Measurements from ENCODE around the gene BRD4. TPM values are rescaled to one million over a fixed set of nuclear protein-coding genes. Genes with fewer than 3 reads are reported as not detected.

The BRD4 gene
- polyA plus RNA-seq, 1 donor from 2014 or later: 3.6 TPM

GRCh38 chr19:15324791-15325519 lies 7.4 kb downstream of the BRD4 start:
- Histone ChIP-seq H3F3A (ENCODE audit: insufficient read depth, low read length, poor library complexity, severe bottlenecking) (no peaks in the 10 kb centered on the region), H2AFZ (ENCODE audit: low read depth, low read length) (no peak overlapping the region), H3K4me2 (ENCODE audit: low read length) (no peak overlapping the region), H3K4me3 (ENCODE audit: low read length) (no peak overlapping the region), H3K27ac (ENCODE audit: low read length) (no peak overlapping the region), H3K9me2 (ENCODE audit: insufficient read depth, low read length) (no peaks in the 10 kb centered on the region), H3K9ac (ENCODE audit: low read length) (no peak overlapping the region), H3K36me3 (ENCODE audit: insufficient read depth, low read length) (no peaks in the 10 kb centered on the region), H4K20me1 (ENCODE audit: insufficient read depth) (peaks cover 54% of the 10 kb centered on the region), H3K9me3 (ENCODE audit: low read length) (no peaks in the 10 kb centered on the region), H3K79me2 (replicated peaks; ENCODE audit: insufficient read depth, low read length) (peaks cover 96% of the 10 kb centered on the region), H3K27me3 (ENCODE audit: insufficient read depth, low read depth, low read length) (no peaks in the 10 kb centered on the region)
- no peak for TF ChIP-seq TAF1 (IDR thresholded peaks at IDR 0.05; ENCODE audit: low read depth)

GRCh38 chr19:15323496-15324235 lies 8.7 kb downstream of the BRD4 start:
- Histone ChIP-seq H3K79me2 (replicated peaks; ENCODE audit: insufficient read depth, low read length) (peaks cover 96% of the 10 kb centered on the region), H3K27me3 (ENCODE audit: insufficient read depth, low read depth, low read length) (no peaks in the 10 kb centered on the region), H4K20me1 (ENCODE audit: insufficient read depth) (peaks cover 66% of the 10 kb centered on the region), H3K4me3 (ENCODE audit: low read length) (no peak overlapping the region), H3K9ac (ENCODE audit: low read length) (no peak overlapping the region), H3K9me2 (ENCODE audit: insufficient read depth, low read length) (no peaks in the 10 kb centered on the region), H3F3A (ENCODE audit: insufficient read depth, low read length, poor library complexity, severe bottlenecking) (no peaks in the 10 kb centered on the region), H3K27ac (ENCODE audit: low read length) (no peak overlapping the region), H3K36me3 (ENCODE audit: insufficient read depth, low read length) (no peaks in the 10 kb centered on the region), H3K9me3 (ENCODE audit: low read length) (no peaks in the 10 kb centered on the region), H3K4me2 (ENCODE audit: low read length) (no peak overlapping the region), H2AFZ (ENCODE audit: low read depth, low read length) (no peak overlapping the region)
- no peak for TF ChIP-seq CTCF (IDR thresholded peaks at IDR 0.05; ENCODE audit: poor library complexity, severe bottlenecking)
- TF ChIP-seq RAD21 (conservative IDR thresholded peaks at IDR 0.05): no peak
- TF ChIP-seq MXI1 (conservative IDR thresholded peaks at IDR 0.05; ENCODE audit: poor library complexity, severe bottlenecking): no peak
- no peak for TF ChIP-seq TAF1 (IDR thresholded peaks at IDR 0.05; ENCODE audit: low read depth)

- Histone ChIP-seq H3K27me3 (ENCODE audit: insufficient read depth, low read depth, low read length) (no peaks in the 10 kb centered on the region), H3K27ac (ENCODE audit: low read length) (no peak overlapping the region), H3K9ac (ENCODE audit: low read length) (no peak overlapping the region), H3K4me2 (ENCODE audit: low read length) (no peak overlapping the region), H3K79me2 (replicated peaks; ENCODE audit: insufficient read depth, low read length) (peaks cover 91% of the 10 kb centered on the region), H3K9me3 (ENCODE audit: low read length) (no peaks in the 10 kb centered on the region), H3F3A (ENCODE audit: insufficient read depth, low read length, poor library complexity, severe bottlenecking) (no peaks in the 10 kb centered on the region), H4K20me1 (ENCODE audit: insufficient read depth) (peaks cover 70% of the 10 kb centered on the region), H3K36me3 (ENCODE audit: insufficient read depth, low read length) (no peaks in the 10 kb centered on the region), H2AFZ (ENCODE audit: low read depth, low read length) (no peak overlapping the region), H3K9me2 (ENCODE audit: insufficient read depth, low read length) (no peaks in the 10 kb centered on the region), H3K4me3 (ENCODE audit: low read length) (no peak overlapping the region)
- TF ChIP-seq MXI1 (conservative IDR thresholded peaks at IDR 0.05; ENCODE audit: poor library complexity, severe bottlenecking) (no peak), SMC3 (conservative IDR thresholded peaks at IDR 0.05; ENCODE audit: poor library complexity) (no peak), TAF1 (IDR thresholded peaks at IDR 0.05; ENCODE audit: low read depth) (no peak), RAD21 (conservative IDR thresholded peaks at IDR 0.05) (no peak)
Observed at GRCh38 chr19:15321739-15322138, 10.6 kb downstream of the BRD4 start.

GRCh38 chr19:15320116-15320515 lies 12.2 kb downstream of the BRD4 start:
- Histone ChIP-seq H3K4me2 (ENCODE audit: low read length) (no peak overlapping the region), H3K9me3 (ENCODE audit: low read length) (no peaks in the 10 kb centered on the region), H3F3A (ENCODE audit: insufficient read depth, low read length, poor library complexity, severe bottlenecking) (no peaks in the 10 kb centered on the region), H3K9me2 (ENCODE audit: insufficient read depth, low read length) (no peaks in the 10 kb centered on the region), H3K79me2 (replicated peaks; ENCODE audit: insufficient read depth, low read length) (peaks cover 85% of the 10 kb centered on the region), H3K27me3 (ENCODE audit: insufficient read depth, low read depth, low read length) (no peaks in the 10 kb centered on the region), H4K20me1 (ENCODE audit: insufficient read depth) (peaks cover 68% of the 10 kb centered on the region), H3K36me3 (ENCODE audit: insufficient read depth, low read length) (no peaks in the 10 kb centered on the region), H3K27ac (ENCODE audit: low read length) (no peak overlapping the region), H3K4me3 (ENCODE audit: low read length) (no peak overlapping the region), H3K9ac (ENCODE audit: low read length) (no peak overlapping the region), H2AFZ (ENCODE audit: low read depth, low read length) (no peak overlapping the region)
- TF ChIP-seq TAF1 (IDR thresholded peaks at IDR 0.05; ENCODE audit: low read depth) (no peak), EP300 (conservative IDR thresholded peaks at IDR 0.05; ENCODE audit: poor library complexity, severe bottlenecking) (no peak), POLR2AphosphoS5 (IDR thresholded peaks at IDR 0.05) (no peak), SMC3 (conservative IDR thresholded peaks at IDR 0.05; ENCODE audit: poor library complexity) (no peak), EZH2 (IDR thresholded peaks at IDR 0.05; ENCODE audit: borderline replicate concordance, insufficient read depth, low read length, poor library complexity, severe bottlenecking) (no peak), CTCF (IDR thresholded peaks at IDR 0.05; ENCODE audit: poor library complexity, severe bottlenecking) (no peak), RAD21 (conservative IDR thresholded peaks at IDR 0.05) (no peak), MXI1 (conservative IDR thresholded peaks at IDR 0.05; ENCODE audit: poor library complexity, severe bottlenecking) (no peak)

Measured in neural cell (in vitro differentiated cells).